Pericardium fibroblast (primary cell): ENCODE measurements around the gene ALKAL2. TPM values are rescaled to one million over a fixed set of nuclear protein-coding genes. Genes with fewer than 3 reads are reported as not detected.

Experiments used
- total RNA-seq: library from RNA; depleted of rRNA; stranded (reverse); fragments of >200 nt; gene quantifications from 2 replicates; pipeline ENCODE4 v1.2.3, GENCODE V29; 2015

ALKAL2 gene, protein sequence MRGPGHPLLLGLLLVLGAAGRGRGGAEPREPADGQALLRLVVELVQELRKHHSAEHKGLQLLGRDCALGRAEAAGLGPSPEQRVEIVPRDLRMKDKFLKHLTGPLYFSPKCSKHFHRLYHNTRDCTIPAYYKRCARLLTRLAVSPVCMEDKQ
- total RNA-seq = 0.09 and 1.3 TPM in 2 replicates

DNA sequence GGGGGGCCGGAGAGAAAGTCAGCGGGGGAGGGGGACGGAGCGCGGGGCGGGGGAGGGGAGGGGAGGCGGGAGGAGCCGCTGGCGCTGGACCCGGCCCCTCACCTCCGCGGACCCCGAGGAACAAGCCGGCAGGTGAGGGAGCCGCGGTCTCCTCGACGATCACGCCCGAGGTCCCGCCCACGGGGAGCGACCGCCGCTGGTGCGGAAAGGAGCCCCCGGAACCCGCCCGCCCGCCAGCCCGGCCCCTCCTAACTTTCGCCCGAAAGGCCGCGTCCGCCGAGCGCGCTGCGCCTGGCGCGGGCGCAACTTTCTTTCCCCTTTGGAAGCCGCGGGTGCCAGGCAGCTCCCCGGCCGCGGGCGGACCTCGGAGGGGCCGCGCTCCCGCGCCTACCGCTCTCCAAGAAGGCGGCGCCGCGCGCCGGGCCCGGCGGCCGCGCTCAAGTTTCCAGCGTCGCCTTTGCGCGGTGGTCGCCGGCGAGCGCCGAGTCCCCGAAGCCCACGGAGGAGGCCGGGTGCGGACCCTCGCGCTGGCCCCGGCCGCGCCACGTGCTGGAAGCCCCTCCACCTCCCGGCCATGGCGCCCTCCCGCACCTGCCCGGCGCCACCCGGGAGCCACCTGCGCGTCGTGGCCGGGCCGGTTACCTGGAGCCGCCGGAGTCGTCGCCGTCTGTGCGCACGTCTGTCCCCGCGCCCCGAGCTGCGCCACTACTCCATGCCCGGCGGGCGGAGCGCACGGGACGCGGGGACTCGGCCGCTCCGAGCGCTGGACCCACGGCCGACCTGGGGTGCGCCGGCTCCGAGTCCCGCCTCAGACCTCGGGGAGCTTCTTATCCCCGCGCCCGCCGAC lies at the start of gene ALKAL2:
Gene ALKAL2, minus strand, starts transcription at position 181 of the 847 bp plus-strand sequence. CDS start 256 bp downstream, outside the sequence.

DNA sequence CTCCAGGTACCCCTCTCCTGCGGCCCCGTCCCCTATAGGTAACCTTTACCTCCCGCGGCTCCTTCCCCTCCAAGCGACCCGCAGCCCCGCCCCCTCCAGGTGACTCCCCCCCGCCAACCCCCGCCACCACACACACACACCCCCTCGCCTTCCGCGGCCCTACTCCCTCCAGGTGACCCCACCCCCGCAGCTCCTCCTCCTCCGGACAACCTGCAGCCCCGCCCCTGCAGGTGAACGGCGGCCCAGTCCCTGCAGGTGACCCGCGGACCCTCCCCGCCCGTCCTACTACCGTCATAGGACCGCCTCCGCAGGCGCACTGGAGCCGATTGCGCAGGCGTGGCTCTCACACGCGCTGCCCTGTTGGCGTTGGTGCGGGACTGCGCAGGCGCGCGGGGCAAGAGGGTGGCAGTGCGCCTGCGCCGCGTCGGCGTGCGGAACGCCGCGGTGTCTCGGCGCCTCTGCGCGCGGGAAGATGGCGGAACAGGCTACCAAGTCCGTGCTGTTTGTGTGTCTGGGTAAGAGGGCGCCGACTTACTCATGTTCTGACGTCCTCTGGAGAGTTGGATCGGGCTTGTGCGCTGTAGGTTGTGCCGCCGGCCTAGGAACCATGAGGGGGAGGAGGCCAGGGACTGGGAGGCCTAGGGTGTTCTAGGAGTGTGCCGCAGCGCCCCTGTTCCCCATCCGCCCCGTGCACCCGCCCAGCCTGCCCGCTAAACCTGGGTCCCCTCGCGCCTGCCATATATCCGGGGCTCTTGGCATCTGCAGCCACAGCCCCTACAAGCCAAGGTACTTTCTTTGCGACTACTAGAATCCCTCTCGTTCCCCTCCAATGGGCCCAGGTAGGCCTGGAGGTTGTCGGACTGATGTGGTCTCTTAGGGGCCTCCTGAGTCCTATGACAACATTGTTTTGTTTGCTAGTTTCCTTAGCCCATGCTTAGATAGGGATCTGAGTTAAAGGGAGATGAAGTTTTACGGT lies 23.1 kb downstream of the ALKAL2 start, which contains the start of gene ACP1:
Gene ACP1, plus strand, starts transcription at position 455 of the 976 bp plus-strand sequence. Its CDS starts 18 bp downstream, at position 473.

DNA sequence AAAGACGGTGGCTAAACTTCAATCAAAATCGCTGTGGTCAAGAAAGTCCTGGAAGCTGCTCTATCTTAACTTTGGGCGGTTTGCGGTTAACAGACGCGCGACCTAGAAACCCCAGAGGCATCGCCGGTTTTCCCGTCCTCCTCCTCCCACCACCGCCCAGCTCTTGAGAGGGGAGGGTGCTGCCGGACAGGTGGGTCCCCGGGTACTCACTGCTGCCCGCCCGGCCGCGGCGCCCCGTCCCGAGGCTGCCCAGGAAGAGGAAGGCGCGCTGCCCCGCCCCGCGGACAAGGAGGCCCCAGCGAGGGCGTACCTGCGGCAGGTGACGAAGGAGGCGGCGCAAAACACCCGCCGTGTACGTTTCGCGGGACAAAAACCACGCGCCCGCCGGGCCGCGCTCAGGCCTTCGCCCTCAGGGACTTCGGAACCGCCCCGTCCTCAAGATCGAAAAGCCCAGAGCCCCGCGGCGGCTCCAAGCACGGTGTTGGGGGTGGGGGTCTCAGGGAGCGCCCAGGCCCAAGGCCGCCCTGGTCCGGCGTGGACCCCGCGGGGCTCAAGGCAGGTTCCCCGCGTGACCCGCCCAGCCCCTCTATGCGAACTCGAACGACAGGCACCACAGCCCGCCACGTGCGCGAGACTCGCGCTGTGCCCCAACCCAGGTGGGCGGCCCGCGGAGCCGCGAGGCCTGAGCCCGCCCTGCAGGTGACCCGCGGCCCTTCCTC lies 24.0 kb downstream of the ALKAL2 start, which contains the start of gene SH3YL1:
Gene SH3YL1, minus strand, starts transcription at position 259 of the 719 bp plus-strand sequence. Its CDS starts 48 bp downstream, at position 211.

Other genes starting within 250 kb of the ALKAL2 start
- gene FAM110C, start 241.6 kb downstream of the ALKAL2 start, total RNA-seq = 0.82 TPM in 1 of 2 replicates, not detected in the other
- 32.1 and 37.0 TPM in 2 replicates for gene SH3YL1, start 24.1 kb downstream of the ALKAL2 start, total RNA-seq
- 80.4 and 82.5 TPM in 2 replicates for gene ACP1, start 23.1 kb downstream of the ALKAL2 start, total RNA-seq